Calu3 (cell line): ENCODE data around the gene RPL14. TPM values are rescaled to one million over a fixed set of nuclear protein-coding genes. Genes with fewer than 3 reads are reported as not detected.

ENCODE experiments used
- BruUV-seq: library from RNA; stranded (reverse); fragments of 400-500 nt; replicated peaks from 2 replicates; lab custom pipeline; 2021; lab: Mats Ljungman, UMichigan
- CTCF ChIA-PET: fragments of 300-600 bp; sonication (Branson Sonifier 250); formaldehyde crosslinking; loops from one replicate; lab custom pipeline; 2022; ENCODE audit warnings: antibody characterized with exemption; lab: Charles Lee
- DNase-seq: peaks from one replicate; pipeline ENCODE4 v3.0.0; 2022
- H3K27ac Mint-ChIP-seq: one replicate; pipeline ENCODE4 v1.8.0; 2022; ENCODE audit warnings: mixed read lengths; ENCODE audit not compliant: unreplicated experiment
- H3K27me3 Mint-ChIP-seq: one replicate; pipeline ENCODE4 v1.8.0; 2022; ENCODE audit warnings: mixed read lengths; ENCODE audit not compliant: unreplicated experiment
- H3K36me3 Mint-ChIP-seq: one replicate; pipeline ENCODE4 v1.8.0; 2022; ENCODE audit warnings: mild to moderate bottlenecking, moderate library complexity, mixed read lengths; ENCODE audit not compliant: insufficient read depth, unreplicated experiment
- H3K4me1 Mint-ChIP-seq: one replicate; pipeline ENCODE4 v1.8.0; 2022; ENCODE audit warnings: mild to moderate bottlenecking, low read depth, mixed read lengths; ENCODE audit not compliant: unreplicated experiment
- H3K4me3 Mint-ChIP-seq: one replicate; pipeline ENCODE4 v1.8.0; 2022; ENCODE audit warnings: mild to moderate bottlenecking, low read depth, moderate library complexity, mixed read lengths; ENCODE audit not compliant: unreplicated experiment
- H3K9me3 Mint-ChIP-seq: one replicate; pipeline ENCODE4 v1.8.0; 2022; ENCODE audit warnings: low read depth, mixed read lengths; ENCODE audit not compliant: unreplicated experiment
- intact Hi-C: fragments of 100-400 bp; cut with micrococcal nuclease; formaldehyde crosslinking; loops from one replicate; pipeline ENCODE4 v1.10.0; 2022; ENCODE audit not compliant: unreplicated experiment
- total RNA-seq: library from RNA; stranded (reverse); gene quantifications from 2 replicates; pipeline ENCODE4 v1.2.3, GENCODE V29; 2022
- TF ChIP-seq, protein P1 (sequence below): fragments of 200-600 bp; IDR thresholded peaks from one replicate; pipeline ENCODE4 v1.8.0; 2022; ENCODE audit warnings: antibody characterized with exemption; ENCODE audit not compliant: unreplicated experiment

The RPL14 gene
- total RNA-seq, 1 experiment from 2014 or later, result 1,349 TPM

DNA sequence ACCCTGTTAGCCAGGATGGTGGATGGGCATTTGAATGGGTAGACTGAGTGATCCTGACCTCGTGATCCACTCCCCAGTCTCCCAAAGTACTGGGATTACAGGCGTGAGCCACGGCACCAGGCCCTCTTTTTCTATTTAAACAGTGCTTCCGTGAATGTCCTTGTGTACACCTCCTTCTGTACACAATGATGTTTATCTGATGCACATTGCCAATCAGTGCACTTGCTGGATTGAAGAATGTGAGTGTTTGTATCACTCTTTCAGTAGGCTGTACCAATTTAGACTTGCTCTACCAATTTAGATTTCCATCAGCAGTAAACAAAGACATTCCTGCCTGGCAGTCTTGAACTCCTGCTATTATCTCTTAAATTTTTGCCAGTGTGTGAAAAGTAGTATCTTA lies 10.9 kb downstream of the RPL14 start:
- no peak for DNase-seq
- H3K4me3 Mint-ChIP-seq, result no peak overlapping the region
- H3K27ac Mint-ChIP-seq, result no peak overlapping the region
- no peaks in the 10 kb centered on the region for H3K4me1 Mint-ChIP-seq
- no TSS peak for BruUV-seq
- intact Hi-C loops, result no loop called here
- no peaks in the 10 kb centered on the region for H3K9me3 Mint-ChIP-seq
- CTCF ChIA-PET, result no interaction called here
- TF ChIP-seq, protein P1, sequence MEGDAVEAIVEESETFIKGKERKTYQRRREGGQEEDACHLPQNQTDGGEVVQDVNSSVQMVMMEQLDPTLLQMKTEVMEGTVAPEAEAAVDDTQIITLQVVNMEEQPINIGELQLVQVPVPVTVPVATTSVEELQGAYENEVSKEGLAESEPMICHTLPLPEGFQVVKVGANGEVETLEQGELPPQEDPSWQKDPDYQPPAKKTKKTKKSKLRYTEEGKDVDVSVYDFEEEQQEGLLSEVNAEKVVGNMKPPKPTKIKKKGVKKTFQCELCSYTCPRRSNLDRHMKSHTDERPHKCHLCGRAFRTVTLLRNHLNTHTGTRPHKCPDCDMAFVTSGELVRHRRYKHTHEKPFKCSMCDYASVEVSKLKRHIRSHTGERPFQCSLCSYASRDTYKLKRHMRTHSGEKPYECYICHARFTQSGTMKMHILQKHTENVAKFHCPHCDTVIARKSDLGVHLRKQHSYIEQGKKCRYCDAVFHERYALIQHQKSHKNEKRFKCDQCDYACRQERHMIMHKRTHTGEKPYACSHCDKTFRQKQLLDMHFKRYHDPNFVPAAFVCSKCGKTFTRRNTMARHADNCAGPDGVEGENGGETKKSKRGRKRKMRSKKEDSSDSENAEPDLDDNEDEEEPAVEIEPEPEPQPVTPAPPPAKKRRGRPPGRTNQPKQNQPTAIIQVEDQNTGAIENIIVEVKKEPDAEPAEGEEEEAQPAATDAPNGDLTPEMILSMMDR, result no peak
- H3K27me3 Mint-ChIP-seq, result no peaks in the 10 kb centered on the region
- peaks cover 39% of the 10 kb centered on the region for H3K36me3 Mint-ChIP-seq

DNA sequence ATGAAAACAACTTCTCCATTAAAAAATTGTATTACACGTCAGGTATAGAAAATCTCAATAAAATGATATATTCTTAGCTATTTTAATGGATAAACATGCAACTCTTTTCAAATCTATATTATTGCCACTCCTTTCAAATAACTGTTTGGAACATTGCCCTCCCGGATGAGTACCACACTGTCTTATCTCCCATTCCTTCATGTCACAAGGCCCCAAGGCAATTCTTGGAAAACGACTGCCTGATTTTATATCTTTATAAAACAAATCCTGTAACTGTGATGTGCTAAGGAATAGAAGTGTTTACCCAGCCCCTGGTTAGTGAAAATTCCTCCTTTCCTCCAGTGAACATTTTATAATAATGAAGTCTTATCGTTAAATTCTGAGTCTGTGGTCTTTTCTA lies 13.6 kb downstream of the RPL14 start:
- BruUV-seq, result no TSS peak

DNA sequence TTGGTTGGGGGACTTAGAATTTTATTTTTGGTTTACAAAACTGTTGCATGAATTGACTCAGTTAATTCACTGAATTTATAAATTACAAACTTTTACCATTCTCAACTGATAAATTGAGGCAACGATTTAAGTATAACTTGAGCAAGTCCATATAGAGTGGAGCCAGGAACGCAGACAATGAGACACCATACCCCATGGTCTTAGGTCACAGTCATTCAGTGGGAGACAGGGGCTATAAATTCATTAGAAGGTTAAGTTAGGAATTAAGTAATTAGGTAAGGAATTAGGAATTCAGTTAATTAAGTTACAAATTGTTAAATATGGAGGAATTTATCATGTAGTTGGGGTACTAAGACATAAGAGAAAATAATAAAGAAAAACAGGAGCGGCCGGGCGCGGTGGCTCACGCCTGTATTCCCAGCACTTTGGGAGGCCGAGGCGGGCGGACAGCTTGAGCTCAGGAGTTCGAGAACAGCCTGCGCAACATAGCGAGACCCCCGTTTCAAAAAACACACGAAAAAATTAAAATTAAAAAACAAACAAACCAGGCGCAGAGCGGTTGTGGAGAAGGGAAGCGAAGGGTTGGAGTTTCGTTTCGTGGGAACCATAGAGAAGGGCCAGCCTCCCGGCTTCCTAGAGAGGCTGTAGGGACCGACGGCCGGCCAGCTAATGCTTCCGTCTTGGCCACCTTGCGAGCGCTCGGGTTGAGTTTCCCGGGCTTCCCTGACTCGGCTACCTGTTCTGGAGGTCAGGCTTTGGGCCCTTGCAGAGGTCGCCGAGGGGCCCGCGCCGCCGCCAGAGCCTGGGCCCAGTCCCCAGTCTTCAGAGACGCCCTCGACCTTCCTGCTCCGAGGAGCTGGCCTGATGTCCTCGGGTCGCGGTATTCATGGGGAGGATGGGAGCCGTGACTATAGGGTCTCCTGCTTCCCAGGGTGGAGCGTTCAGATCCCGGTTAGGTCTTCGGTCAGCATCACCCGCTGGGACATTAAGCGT lies 19.6 kb downstream of the RPL14 start, which contains the start of gene ZNF619:
ZNF619 (plus strand) TSS at position 645 of the 993 bp plus-strand sequence. CDS start 858 bp downstream, outside the sequence.
- peaks cover 12% of the 10 kb centered on the region for H3K4me1 Mint-ChIP-seq
- no peaks in the 10 kb centered on the region for H3K9me3 Mint-ChIP-seq
- no peaks in the 10 kb centered on the region for H3K27me3 Mint-ChIP-seq
- H3K36me3 Mint-ChIP-seq, result peaks cover 15% of the 10 kb centered on the region
- intact Hi-C loops, result loop anchor here (1.0 to 2.0 kb wide), 2 partner anchors 29 to 48 kb away; partner anchors contain the start of gene ZNF621
- TF ChIP-seq, protein P1, result no peak
- CTCF ChIA-PET, result interaction anchor here (1.8 kb wide), 1 partner anchor 29 kb away, joined by 5 read pairs; the partner anchor contains the start of gene ZNF620
- peak within 1 kb of the TSS; percentile 81 for H3K4me3 Mint-ChIP-seq
- H3K27ac Mint-ChIP-seq, result peak within 1 kb of the TSS; percentile 93
- DNase-seq, result peak; percentile 62
- BruUV-seq, result no TSS peak

More for the DNA sequence above, 13.6 kb downstream of the RPL14 start:
- Mint-ChIP-seq H3K9me3 (no peaks in the 10 kb centered on the region), H3K27me3 (no peaks in the 10 kb centered on the region), H3K36me3 (peaks cover 16% of the 10 kb centered on the region), H3K4me3 (no peak overlapping the region), H3K27ac (no peak overlapping the region), H3K4me1 (no peaks in the 10 kb centered on the region)
- no peak for DNase-seq
- intact Hi-C loops, result no loop called here
- CTCF ChIA-PET, result no interaction called here
- TF ChIP-seq, protein P1, result no peak

DNA sequence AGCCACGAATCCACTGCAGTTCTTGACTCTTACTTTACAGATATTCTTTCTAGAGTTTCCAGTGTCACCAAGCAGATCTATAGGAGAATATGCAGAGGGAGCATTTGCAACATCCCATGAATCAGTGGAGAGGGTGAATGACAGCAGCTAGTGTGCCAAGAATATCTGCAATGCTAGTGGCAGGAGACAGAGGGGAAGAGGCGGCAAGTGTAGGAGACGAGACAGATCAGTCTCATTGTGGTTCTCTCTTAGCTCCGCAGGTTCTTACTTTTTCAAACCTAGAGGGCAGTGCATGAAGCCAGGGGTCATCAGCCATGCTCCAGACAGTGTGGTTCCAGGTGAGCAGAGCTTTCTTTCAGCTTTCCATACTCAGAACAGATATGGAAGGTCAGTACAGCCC lies 20.5 kb downstream of the RPL14 start:
- H3K9me3 Mint-ChIP-seq, result no peaks in the 10 kb centered on the region
- peaks cover 15% of the 10 kb centered on the region for H3K36me3 Mint-ChIP-seq
- peak overlapping the region; percentile 52 for H3K27ac Mint-ChIP-seq
- H3K4me1 Mint-ChIP-seq, result peaks cover 12% of the 10 kb centered on the region
- TF ChIP-seq, protein P1, result no peak
- intact Hi-C loops, result loop anchor here (1.0 to 2.0 kb wide), 2 partner anchors 28 to 47 kb away; partner anchors contain the start of gene ZNF621
- H3K27me3 Mint-ChIP-seq, result no peaks in the 10 kb centered on the region
- H3K4me3 Mint-ChIP-seq, result peak overlapping the region; percentile 81
- BruUV-seq, result no TSS peak
- no peak for DNase-seq
- CTCF ChIA-PET, result interaction anchor here (0.5 to 1.8 kb wide), 2 partner anchors 28 to 1681 kb away, joined by 3 to 5 read pairs; partner anchors contain the start of gene ZNF620
